K562 (cell line): ENCODE results near the gene TMEM25. TPM values are rescaled to one million over a fixed set of nuclear protein-coding genes. Genes with fewer than 3 reads are reported as not detected.
A peak's percentile ranks its signal among the peaks of the same experiment; 100 is the strongest.

Experiments
- ARID4B ChIP-seq: sonication (generic); formaldehyde crosslinking; IDR thresholded peaks from 2 replicates; pipeline ENCODE4 v1.8.0; 2022; ENCODE audit warnings: mild to moderate bottlenecking, missing genetic modification reagents
- GABPB1 ChIP-seq: sonication (generic); formaldehyde crosslinking; IDR thresholded peaks from 2 replicates; pipeline ENCODE4 v1.8.0; 2022; ENCODE audit warnings: mild to moderate bottlenecking, missing genetic modification reagents
- HDAC1 ChIP-seq, 2 experiments: fragments of 450-650 bp; IDR thresholded peaks; 2 replicates each; pipeline ENCODE4 v1.6.1; 2016 to 2017; ENCODE audit warnings: inconsistent platforms in 1 of 2, mild to moderate bottlenecking in 1 of 2, moderate library complexity in 1 of 2
- HNRNPLL ChIP-seq: fragments of 200-400 bp; formaldehyde crosslinking; IDR thresholded peaks from 2 replicates; pipeline ENCODE4 v1.6.1; 2017; ENCODE audit warnings: low read length, low read depth, mild to moderate bottlenecking; ENCODE audit not compliant: poor library complexity, severe bottlenecking
- POLR2G ChIP-seq: fragments of 200-400 bp; formaldehyde crosslinking; IDR thresholded peaks from 2 replicates; pipeline ENCODE4 v1.6.1; 2017; ENCODE audit warnings: low read depth, mild to moderate bottlenecking, antibody characterized with exemption, low read length, moderate library complexity
- PRMT5 ChIP-seq: sonication (generic); formaldehyde crosslinking; IDR thresholded peaks from 2 replicates; pipeline ENCODE4 v1.5.0; 2020; ENCODE audit warnings: missing genetic modification reagents
- SMARCE1 ChIP-seq: fragments of 450-650 bp; IDR thresholded peaks from 2 replicates; pipeline ENCODE4 v1.7.1; 2016; ENCODE audit warnings: mild to moderate bottlenecking
- SOX6 ChIP-seq: fragments of 450-650 bp; IDR thresholded peaks from 2 replicates; pipeline ENCODE4 v1.6.1; 2014; ENCODE audit warnings: mild to moderate bottlenecking
- TAF9B ChIP-seq: fragments of 450-650 bp; IDR thresholded peaks from 2 replicates; pipeline ENCODE4 v1.6.1; 2018; ENCODE audit warnings: mild to moderate bottlenecking; ENCODE audit not compliant: partially characterized antibody
- ZNF12 ChIP-seq: sonication (generic); formaldehyde crosslinking; IDR thresholded peaks from 2 replicates; pipeline ENCODE4 v1.4.0; 2020; ENCODE audit warnings: mild to moderate bottlenecking, missing genetic modification reagents
- polyA plus RNA-seq, 8 experiments: library from polyadenylated mRNA; depleted of rRNA in 4 of 8; stranded (reverse) in 5 of 8; unstranded in 3 of 8; fragments of >200 nt; fragmentation: Nextera tagmentation in 2 of 8; fragmentation: Illumina TruSeq in 1 of 8; extraction: Ambion mirVana in 2 of 8; extraction: Trizol in 1 of 8; gene quantifications; 2 replicates each; pipeline versions ENCODE4 v1.2.1 to v1.2.3, GENCODE V29; 2011 to 2014; ENCODE audit warnings: inconsistent platforms in 1 of 8, missing spikeins in 1 of 8
- total RNA-seq, 7 experiments: library from RNA; depleted of rRNA in 6 of 7; stranded (reverse); fragments of >200 nt in 6 of 7; fragmentation: Illumina TruSeq in 2 of 7; extraction: Trizol in 2 of 7; gene quantifications; 2 replicates each; pipeline versions ENCODE4 v1.2.1 to v1.2.3, GENCODE V29; 2011 to 2021; ENCODE audit warnings: low replicate concordance in 1 of 7
- TF ChIP-seq, protein P1 (sequence below), 2 experiments: fragments of 450-650 bp in 1 of 2; sonication (generic) in 1 of 2; formaldehyde crosslinking in 1 of 2; IDR thresholded peaks; 2 replicates each; pipeline versions ENCODE4 v1.7.1 to v1.9.0; 2016 to 2022; ENCODE audit warnings: inconsistent platforms in 1 of 2, mild to moderate bottlenecking in 1 of 2, missing genetic modification reagents in 1 of 2

Gene TMEM25
- total and polyA plus RNA-seq, 9 of the 15 experiments (the other 6 are each of a cell fraction or from before 2014, with no cell fraction given), result 0.34 to 3.8 (median 2.0) TPM

DNA sequence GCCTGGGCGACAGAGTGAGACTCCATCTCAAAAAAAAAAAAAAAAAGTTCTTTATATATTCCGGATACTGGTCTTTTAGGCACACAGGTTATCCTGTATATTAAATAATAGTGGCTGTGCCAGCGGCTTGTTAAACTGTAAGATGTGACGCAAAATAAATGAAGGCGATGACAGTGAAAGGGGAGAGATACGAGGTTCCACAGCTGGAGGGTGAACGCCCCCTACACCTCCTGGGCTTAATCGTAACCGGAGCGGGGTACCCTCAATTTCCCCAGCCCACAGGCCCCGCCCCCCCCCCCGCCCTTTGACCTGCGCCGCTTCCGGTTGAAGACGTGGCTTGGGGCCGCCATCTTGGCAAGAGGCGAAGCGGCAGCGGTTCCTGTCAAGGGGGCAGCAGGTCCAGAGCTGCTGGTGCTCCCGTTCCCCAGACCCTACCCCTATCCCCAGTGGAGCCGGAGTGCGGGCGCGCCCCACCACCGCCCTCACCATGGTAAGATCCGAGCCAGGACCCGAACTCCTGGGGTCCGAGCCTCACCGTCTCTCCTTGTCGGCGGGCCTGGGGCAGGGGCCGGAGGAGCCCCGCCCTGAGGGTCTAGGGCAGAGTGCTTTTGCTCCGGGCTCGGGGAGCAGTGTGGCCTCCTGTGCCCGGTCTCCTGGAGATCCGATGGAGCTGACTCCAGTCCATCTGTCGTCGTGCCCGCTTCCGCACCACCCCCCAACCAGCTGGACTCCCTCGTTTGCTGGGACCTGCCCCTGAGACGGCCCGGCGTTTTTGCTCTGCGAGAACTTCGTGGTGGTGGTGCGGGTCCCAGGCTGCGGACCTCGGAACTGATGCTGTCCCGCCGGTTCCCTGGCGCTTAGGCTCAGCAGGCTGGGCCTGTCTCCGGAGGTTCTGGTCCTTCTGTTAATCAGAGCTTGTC is 41.3 kb downstream of the TMEM25 start, which contains the start of gene ARCN1 (continued):
- TF ChIP-seq ARID4B (CRISPR knock-in tag) (peak; percentile 76; the same call in 1 of the 2 replicates), SOX6 (0 out of 2 replicates have a peak, but pooled peaks have one; percentile 18), GABPB1 (CRISPR knock-in tag) (peak; percentile 83), HNRNPLL (peak; percentile 27), TAF9B (peak; percentile 83), SMARCE1 (no peak), POLR2G (peak; percentile 94), HDAC1 (IDR thresholded peaks at IDR 0.05) (peak in 1 of 2 experiments; percentile 73; a peak in 1 of 4 replicates), PRMT5 (CRISPR knock-in tag) (no peak), ZNF12 (CRISPR knock-in tag) (0 out of 2 replicates have a peak, but pooled peaks have one; percentile 75)
- TF ChIP-seq, protein P1, sequence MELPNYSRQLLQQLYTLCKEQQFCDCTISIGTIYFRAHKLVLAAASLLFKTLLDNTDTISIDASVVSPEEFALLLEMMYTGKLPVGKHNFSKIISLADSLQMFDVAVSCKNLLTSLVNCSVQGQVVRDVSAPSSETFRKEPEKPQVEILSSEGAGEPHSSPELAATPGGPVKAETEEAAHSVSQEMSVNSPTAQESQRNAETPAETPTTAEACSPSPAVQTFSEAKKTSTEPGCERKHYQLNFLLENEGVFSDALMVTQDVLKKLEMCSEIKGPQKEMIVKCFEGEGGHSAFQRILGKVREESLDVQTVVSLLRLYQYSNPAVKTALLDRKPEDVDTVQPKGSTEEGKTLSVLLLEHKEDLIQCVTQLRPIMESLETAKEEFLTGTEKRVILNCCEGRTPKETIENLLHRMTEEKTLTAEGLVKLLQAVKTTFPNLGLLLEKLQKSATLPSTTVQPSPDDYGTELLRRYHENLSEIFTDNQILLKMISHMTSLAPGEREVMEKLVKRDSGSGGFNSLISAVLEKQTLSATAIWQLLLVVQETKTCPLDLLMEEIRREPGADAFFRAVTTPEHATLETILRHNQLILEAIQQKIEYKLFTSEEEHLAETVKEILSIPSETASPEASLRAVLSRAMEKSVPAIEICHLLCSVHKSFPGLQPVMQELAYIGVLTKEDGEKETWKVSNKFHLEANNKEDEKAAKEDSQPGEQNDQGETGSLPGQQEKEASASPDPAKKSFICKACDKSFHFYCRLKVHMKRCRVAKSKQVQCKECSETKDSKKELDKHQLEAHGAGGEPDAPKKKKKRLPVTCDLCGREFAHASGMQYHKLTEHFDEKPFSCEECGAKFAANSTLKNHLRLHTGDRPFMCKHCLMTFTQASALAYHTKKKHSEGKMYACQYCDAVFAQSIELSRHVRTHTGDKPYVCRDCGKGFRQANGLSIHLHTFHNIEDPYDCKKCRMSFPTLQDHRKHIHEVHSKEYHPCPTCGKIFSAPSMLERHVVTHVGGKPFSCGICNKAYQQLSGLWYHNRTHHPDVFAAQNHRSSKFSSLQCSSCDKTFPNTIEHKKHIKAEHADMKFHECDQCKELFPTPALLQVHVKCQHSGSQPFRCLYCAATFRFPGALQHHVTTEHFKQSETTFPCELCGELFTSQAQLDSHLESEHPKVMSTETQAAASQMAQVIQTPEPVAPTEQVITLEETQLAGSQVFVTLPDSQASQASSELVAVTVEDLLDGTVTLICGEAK (IDR thresholded peaks at IDR 0.05), result 0 out of 2 replicates have a peak, but pooled peaks have one; percentile 11
- TF ChIP-seq, protein P1 (CRISPR knock-in tag; IDR thresholded peaks at IDR 0.05), result no peak
